Measurements from ENCODE around the gene GNAI2. TPM values are rescaled to one million over a fixed set of nuclear protein-coding genes. Genes with fewer than 3 reads are reported as not detected.
"Not testable (repeated sequence)": the region's sequence is repeated elsewhere in the genome, so short reads cannot be mapped to it uniquely, and the experiment has no call there.

The GNAI2 gene
- total RNA-seq, 1 experiment from 2014 or later, result 151 TPM

- no peak overlapping the region for H3K4me3 ChIP-seq (ENCODE audit: low read length)
- DNase-seq, result no peak
- no peaks in the 10 kb centered on the region for H3K9me3 ChIP-seq (ENCODE audit: low read length)
- H3K4me2 ChIP-seq (ENCODE audit: low read depth, low read length, poor library complexity, severe bottlenecking), result no peak overlapping the region
- no peaks in the 10 kb centered on the region for H3K9me2 ChIP-seq (replicated peaks; ENCODE audit: insufficient read depth, low read length)
- no peaks in the 10 kb centered on the region for H3K27me3 ChIP-seq (ENCODE audit: low read length)
- no peaks in the 10 kb centered on the region for H3K79me2 ChIP-seq (ENCODE audit: low read length)
- H4K20me1 ChIP-seq (ENCODE audit: insufficient read depth, low read depth, low read length), result no peaks in the 10 kb centered on the region
- H3K9ac ChIP-seq (ENCODE audit: low read length), result no peak overlapping the region
- H3K27ac ChIP-seq (ENCODE audit: low read length), result no peak overlapping the region
- no peak overlapping the region for H2AFZ ChIP-seq (ENCODE audit: low read length)
- no peaks in the 10 kb centered on the region for H3K36me3 ChIP-seq (ENCODE audit: insufficient read depth, low read length)
- no peaks in the 10 kb centered on the region for H3K4me1 ChIP-seq (ENCODE audit: low read length)
These were observed 25.3 kb upstream of the GNAI2 start for GRCh38 chr3:50210510-50211367.

- not testable (repeated sequence) for H3K36me3 ChIP-seq (ENCODE audit: insufficient read depth, low read length); H3K9me3 ChIP-seq (ENCODE audit: low read length); H3K4me1 ChIP-seq (ENCODE audit: low read length); H3K9me2 ChIP-seq (replicated peaks; ENCODE audit: insufficient read depth, low read length); H4K20me1 ChIP-seq (ENCODE audit: insufficient read depth, low read depth, low read length); H3K27me3 ChIP-seq (ENCODE audit: low read length); DNase-seq; H3K27ac ChIP-seq (ENCODE audit: low read length); H3K4me2 ChIP-seq (ENCODE audit: low read depth, low read length, poor library complexity, severe bottlenecking); H3K4me3 ChIP-seq (ENCODE audit: low read length); H3K79me2 ChIP-seq (ENCODE audit: low read length); H2AFZ ChIP-seq (ENCODE audit: low read length); H3K9ac ChIP-seq (ENCODE audit: low read length)
These were observed 24.7 kb upstream of the GNAI2 start for GRCh38 chr3:50211368-50211717.

GRCh38 chr3:50211930-50212329 is 24.1 kb upstream of the GNAI2 start:
- H3K79me2 ChIP-seq (ENCODE audit: low read length), result no peaks in the 10 kb centered on the region
- no peaks in the 10 kb centered on the region for H3K4me1 ChIP-seq (ENCODE audit: low read length)
- H3K27me3 ChIP-seq (ENCODE audit: low read length), result no peaks in the 10 kb centered on the region
- no peak overlapping the region for H3K27ac ChIP-seq (ENCODE audit: low read length)
- H3K9ac ChIP-seq (ENCODE audit: low read length), result no peak overlapping the region
- no peak for DNase-seq
- H3K9me2 ChIP-seq (replicated peaks; ENCODE audit: insufficient read depth, low read length), result no peaks in the 10 kb centered on the region
- no peaks in the 10 kb centered on the region for H4K20me1 ChIP-seq (ENCODE audit: insufficient read depth, low read depth, low read length)
- no peak overlapping the region for H3K4me3 ChIP-seq (ENCODE audit: low read length)
- H3K36me3 ChIP-seq (ENCODE audit: insufficient read depth, low read length), result no peaks in the 10 kb centered on the region
- H2AFZ ChIP-seq (ENCODE audit: low read length), result no peak overlapping the region
- H3K4me2 ChIP-seq (ENCODE audit: low read depth, low read length, poor library complexity, severe bottlenecking), result no peak overlapping the region
- no peaks in the 10 kb centered on the region for H3K9me3 ChIP-seq (ENCODE audit: low read length)

GRCh38 chr3:50212502-50212901 is 23.5 kb upstream of the GNAI2 start:
- DNase-seq, result peak; percentile 45
- Histone ChIP-seq H4K20me1 (ENCODE audit: insufficient read depth, low read depth, low read length) (no peaks in the 10 kb centered on the region), H3K79me2 (ENCODE audit: low read length) (no peaks in the 10 kb centered on the region), H3K36me3 (ENCODE audit: insufficient read depth, low read length) (no peaks in the 10 kb centered on the region), H3K4me3 (ENCODE audit: low read length) (no peak overlapping the region), H3K27ac (ENCODE audit: low read length) (no peak overlapping the region), H3K9me2 (replicated peaks; ENCODE audit: insufficient read depth, low read length) (no peaks in the 10 kb centered on the region), H2AFZ (ENCODE audit: low read length) (no peak overlapping the region), H3K27me3 (ENCODE audit: low read length) (no peaks in the 10 kb centered on the region), H3K9me3 (ENCODE audit: low read length) (no peaks in the 10 kb centered on the region), H3K4me2 (ENCODE audit: low read depth, low read length, poor library complexity, severe bottlenecking) (no peak overlapping the region), H3K4me1 (ENCODE audit: low read length) (no peaks in the 10 kb centered on the region), H3K9ac (ENCODE audit: low read length) (no peak overlapping the region)

GRCh38 chr3:50212971-50213370 is 23.0 kb upstream of the GNAI2 start:
- H3K4me2 ChIP-seq (ENCODE audit: low read depth, low read length, poor library complexity, severe bottlenecking), result no peak overlapping the region
- no peaks in the 10 kb centered on the region for H4K20me1 ChIP-seq (ENCODE audit: insufficient read depth, low read depth, low read length)
- no peaks in the 10 kb centered on the region for H3K4me1 ChIP-seq (ENCODE audit: low read length)
- H3K9ac ChIP-seq (ENCODE audit: low read length), result no peak overlapping the region
- H2AFZ ChIP-seq (ENCODE audit: low read length), result no peak overlapping the region
- no peak overlapping the region for H3K4me3 ChIP-seq (ENCODE audit: low read length)
- no peaks in the 10 kb centered on the region for H3K9me3 ChIP-seq (ENCODE audit: low read length)
- no peaks in the 10 kb centered on the region for H3K9me2 ChIP-seq (replicated peaks; ENCODE audit: insufficient read depth, low read length)
- no peaks in the 10 kb centered on the region for H3K79me2 ChIP-seq (ENCODE audit: low read length)
- no peak overlapping the region for H3K27ac ChIP-seq (ENCODE audit: low read length)
- no peaks in the 10 kb centered on the region for H3K36me3 ChIP-seq (ENCODE audit: insufficient read depth, low read length)
- no peak for DNase-seq
- no peaks in the 10 kb centered on the region for H3K27me3 ChIP-seq (ENCODE audit: low read length)

GRCh38 chr3:50213373-50213772 is 22.6 kb upstream of the GNAI2 start:
- H3K9ac ChIP-seq (ENCODE audit: low read length), result no peak overlapping the region
- H4K20me1 ChIP-seq (ENCODE audit: insufficient read depth, low read depth, low read length), result no peaks in the 10 kb centered on the region
- no peaks in the 10 kb centered on the region for H3K79me2 ChIP-seq (ENCODE audit: low read length)
- H3K27ac ChIP-seq (ENCODE audit: low read length), result no peak overlapping the region
- DNase-seq, result no peak
- H2AFZ ChIP-seq (ENCODE audit: low read length), result no peak overlapping the region
- no peaks in the 10 kb centered on the region for H3K36me3 ChIP-seq (ENCODE audit: insufficient read depth, low read length)
- no peaks in the 10 kb centered on the region for H3K4me1 ChIP-seq (ENCODE audit: low read length)
- H3K4me3 ChIP-seq (ENCODE audit: low read length), result no peak overlapping the region
- H3K27me3 ChIP-seq (ENCODE audit: low read length), result no peaks in the 10 kb centered on the region
- H3K9me2 ChIP-seq (replicated peaks; ENCODE audit: insufficient read depth, low read length), result no peaks in the 10 kb centered on the region
- no peak overlapping the region for H3K4me2 ChIP-seq (ENCODE audit: low read depth, low read length, poor library complexity, severe bottlenecking)
- H3K9me3 ChIP-seq (ENCODE audit: low read length), result no peaks in the 10 kb centered on the region

- Histone ChIP-seq H2AFZ (ENCODE audit: low read length) (no peak overlapping the region), H3K27ac (ENCODE audit: low read length) (no peak overlapping the region), H3K4me3 (ENCODE audit: low read length) (no peak overlapping the region), H4K20me1 (ENCODE audit: insufficient read depth, low read depth, low read length) (no peaks in the 10 kb centered on the region), H3K36me3 (ENCODE audit: insufficient read depth, low read length) (no peaks in the 10 kb centered on the region), H3K9me3 (ENCODE audit: low read length) (no peaks in the 10 kb centered on the region), H3K9ac (ENCODE audit: low read length) (no peak overlapping the region), H3K9me2 (replicated peaks; ENCODE audit: insufficient read depth, low read length) (no peaks in the 10 kb centered on the region), H3K4me2 (ENCODE audit: low read depth, low read length, poor library complexity, severe bottlenecking) (no peak overlapping the region), H3K4me1 (ENCODE audit: low read length) (no peaks in the 10 kb centered on the region), H3K27me3 (ENCODE audit: low read length) (no peaks in the 10 kb centered on the region), H3K79me2 (ENCODE audit: low read length) (no peaks in the 10 kb centered on the region)
- DNase-seq, result no peak
These were observed 21.2 kb upstream of the GNAI2 start for GRCh38 chr3:50214824-50215223.

GRCh38 chr3:50215529-50215928 is 20.5 kb upstream of the GNAI2 start:
- Histone ChIP-seq H3K4me2 (ENCODE audit: low read depth, low read length, poor library complexity, severe bottlenecking) (no peak overlapping the region), H3K9me2 (replicated peaks; ENCODE audit: insufficient read depth, low read length) (no peaks in the 10 kb centered on the region), H3K4me3 (ENCODE audit: low read length) (no peak overlapping the region), H3K79me2 (ENCODE audit: low read length) (no peaks in the 10 kb centered on the region), H3K4me1 (ENCODE audit: low read length) (no peaks in the 10 kb centered on the region), H3K36me3 (ENCODE audit: insufficient read depth, low read length) (no peaks in the 10 kb centered on the region), H4K20me1 (ENCODE audit: insufficient read depth, low read depth, low read length) (no peaks in the 10 kb centered on the region), H2AFZ (ENCODE audit: low read length) (no peak overlapping the region), H3K9ac (ENCODE audit: low read length) (no peak overlapping the region), H3K27ac (ENCODE audit: low read length) (no peak overlapping the region), H3K27me3 (ENCODE audit: low read length) (no peaks in the 10 kb centered on the region), H3K9me3 (ENCODE audit: low read length) (no peaks in the 10 kb centered on the region)
- DNase-seq, result no peak

Data from Karpas-422 (cell line).